Ishikawa (cell line): ENCODE data around the gene DYNLRB2.

Source experiments
- CEBPB ChIP-seq: IDR thresholded peaks from 2 replicates; pipeline ENCODE4 v1.6.1; 2012
- CREB1 ChIP-seq: IDR thresholded peaks from 2 replicates; pipeline ENCODE4 v1.6.1; 2012; ENCODE audit warnings: low read depth
- EGR1 ChIP-seq: IDR thresholded peaks from 2 replicates; pipeline ENCODE4 v1.6.1; 2012
- EP300 ChIP-seq: IDR thresholded peaks from 2 replicates; pipeline ENCODE4 v1.6.1; 2012; ENCODE audit warnings: borderline replicate concordance
- FOXM1 ChIP-seq: IDR thresholded peaks from 2 replicates; pipeline ENCODE4 v1.6.1; 2012; ENCODE audit warnings: low read depth, borderline replicate concordance
- MAX ChIP-seq: IDR thresholded peaks from 2 replicates; pipeline ENCODE4 v1.6.1; 2012
- NFIC ChIP-seq: IDR thresholded peaks from 2 replicates; pipeline ENCODE4 v1.6.1; 2012
- RAD21 ChIP-seq: IDR thresholded peaks from 2 replicates; pipeline ENCODE4 v1.6.1; 2012; ENCODE audit warnings: low read depth
- TAF1 ChIP-seq: IDR thresholded peaks from 2 replicates; pipeline ENCODE4 v1.6.1; 2012; ENCODE audit warnings: low read depth, mild to moderate bottlenecking
- TCF12 ChIP-seq: IDR thresholded peaks from 2 replicates; pipeline ENCODE4 v1.6.1; 2012; ENCODE audit warnings: low read depth
- TEAD4 ChIP-seq: IDR thresholded peaks from 2 replicates; pipeline ENCODE4 v1.6.1; 2012
- YY1 ChIP-seq: IDR thresholded peaks from 2 replicates; pipeline ENCODE4 v1.6.1; 2012; ENCODE audit warnings: low read depth
- ZBTB7A ChIP-seq: IDR thresholded peaks from 2 replicates; pipeline ENCODE4 v1.6.1; 2012; ENCODE audit warnings: low read depth
- TF ChIP-seq, protein P1 (sequence below): IDR thresholded peaks from 2 replicates; pipeline ENCODE4 v1.6.1; 2012; ENCODE audit warnings: low read depth, mild to moderate bottlenecking
- TF ChIP-seq, protein P2 (sequence below): IDR thresholded peaks from 2 replicates; pipeline ENCODE4 v1.6.1; 2012

Gene DYNLRB2

DNA sequence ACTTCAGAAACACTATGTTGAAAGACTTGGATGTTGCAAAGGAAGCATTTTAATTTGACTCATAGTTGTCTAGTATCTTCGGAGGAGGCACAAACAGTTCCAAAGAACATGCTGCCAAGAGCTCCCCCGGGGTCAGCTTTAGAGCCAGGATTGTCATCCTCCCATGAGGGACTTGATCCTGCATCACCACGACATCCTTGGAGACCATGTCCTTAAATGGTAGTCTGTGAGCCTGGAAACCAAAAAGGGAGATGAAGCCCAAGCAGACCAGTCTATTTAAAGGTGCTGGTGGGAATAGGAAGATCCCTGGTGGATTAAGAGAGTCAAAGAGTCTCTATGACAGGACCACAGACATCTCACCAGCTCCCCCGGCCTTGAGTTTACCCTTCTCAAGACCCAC, 33.3 kb upstream of the DYNLRB2 start:
- TF ChIP-seq RAD21, result no peak
- no peak for TF ChIP-seq MAX
- no peak for TF ChIP-seq TCF12
- no peak for TF ChIP-seq YY1
- TF ChIP-seq ZBTB7A, result no peak
- TF ChIP-seq NFIC, result no peak
- no peak for TF ChIP-seq TAF1
- TF ChIP-seq, protein P1, sequence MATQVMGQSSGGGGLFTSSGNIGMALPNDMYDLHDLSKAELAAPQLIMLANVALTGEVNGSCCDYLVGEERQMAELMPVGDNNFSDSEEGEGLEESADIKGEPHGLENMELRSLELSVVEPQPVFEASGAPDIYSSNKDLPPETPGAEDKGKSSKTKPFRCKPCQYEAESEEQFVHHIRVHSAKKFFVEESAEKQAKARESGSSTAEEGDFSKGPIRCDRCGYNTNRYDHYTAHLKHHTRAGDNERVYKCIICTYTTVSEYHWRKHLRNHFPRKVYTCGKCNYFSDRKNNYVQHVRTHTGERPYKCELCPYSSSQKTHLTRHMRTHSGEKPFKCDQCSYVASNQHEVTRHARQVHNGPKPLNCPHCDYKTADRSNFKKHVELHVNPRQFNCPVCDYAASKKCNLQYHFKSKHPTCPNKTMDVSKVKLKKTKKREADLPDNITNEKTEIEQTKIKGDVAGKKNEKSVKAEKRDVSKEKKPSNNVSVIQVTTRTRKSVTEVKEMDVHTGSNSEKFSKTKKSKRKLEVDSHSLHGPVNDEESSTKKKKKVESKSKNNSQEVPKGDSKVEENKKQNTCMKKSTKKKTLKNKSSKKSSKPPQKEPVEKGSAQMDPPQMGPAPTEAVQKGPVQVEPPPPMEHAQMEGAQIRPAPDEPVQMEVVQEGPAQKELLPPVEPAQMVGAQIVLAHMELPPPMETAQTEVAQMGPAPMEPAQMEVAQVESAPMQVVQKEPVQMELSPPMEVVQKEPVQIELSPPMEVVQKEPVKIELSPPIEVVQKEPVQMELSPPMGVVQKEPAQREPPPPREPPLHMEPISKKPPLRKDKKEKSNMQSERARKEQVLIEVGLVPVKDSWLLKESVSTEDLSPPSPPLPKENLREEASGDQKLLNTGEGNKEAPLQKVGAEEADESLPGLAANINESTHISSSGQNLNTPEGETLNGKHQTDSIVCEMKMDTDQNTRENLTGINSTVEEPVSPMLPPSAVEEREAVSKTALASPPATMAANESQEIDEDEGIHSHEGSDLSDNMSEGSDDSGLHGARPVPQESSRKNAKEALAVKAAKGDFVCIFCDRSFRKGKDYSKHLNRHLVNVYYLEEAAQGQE, result no peak
- TF ChIP-seq FOXM1, result no peak
- no peak for TF ChIP-seq EGR1

DNA sequence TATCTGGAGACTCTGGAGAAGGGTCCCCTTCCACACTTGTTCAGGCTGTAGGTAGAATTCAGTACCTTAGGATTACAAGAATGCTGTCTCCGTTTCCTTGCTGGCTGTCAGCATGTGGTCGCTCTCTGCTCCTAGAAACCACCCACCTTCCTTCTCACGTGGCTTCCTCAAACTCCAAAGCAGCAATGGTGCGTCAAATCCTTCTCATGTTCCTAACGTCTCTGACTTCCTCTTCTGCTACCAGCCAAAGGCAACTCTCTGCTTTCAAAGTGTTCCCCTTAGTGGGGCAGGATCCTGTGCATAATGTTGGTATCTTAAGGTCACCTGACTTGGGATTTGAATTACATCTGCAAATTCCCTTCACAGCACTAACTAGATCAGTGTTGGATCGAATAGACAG, 30.9 kb upstream of the DYNLRB2 start:
- TF ChIP-seq CREB1 (no peak), CEBPB (no peak), MAX (no peak), FOXM1 (no peak), TCF12 (no peak), EGR1 (no peak), EP300 (no peak), RAD21 (no peak), TEAD4 (no peak), ZBTB7A (no peak), YY1 (no peak), NFIC (no peak), TAF1 (no peak)
- TF ChIP-seq, protein P2, sequence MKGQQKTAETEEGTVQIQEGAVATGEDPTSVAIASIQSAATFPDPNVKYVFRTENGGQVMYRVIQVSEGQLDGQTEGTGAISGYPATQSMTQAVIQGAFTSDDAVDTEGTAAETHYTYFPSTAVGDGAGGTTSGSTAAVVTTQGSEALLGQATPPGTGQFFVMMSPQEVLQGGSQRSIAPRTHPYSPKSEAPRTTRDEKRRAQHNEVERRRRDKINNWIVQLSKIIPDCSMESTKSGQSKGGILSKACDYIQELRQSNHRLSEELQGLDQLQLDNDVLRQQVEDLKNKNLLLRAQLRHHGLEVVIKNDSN, result no peak
- TF ChIP-seq, protein P1, result no peak

GRCh38 chr16:80511824-80512592, 28.8 kb upstream of the DYNLRB2 start:
- TF ChIP-seq TEAD4, result no peak
- TF ChIP-seq YY1, result no peak
- TF ChIP-seq RAD21, result no peak
- TF ChIP-seq EGR1, result no peak
- TF ChIP-seq, protein P1, result no peak
- no peak for TF ChIP-seq TAF1
- no peak for TF ChIP-seq FOXM1
- no peak for TF ChIP-seq MAX
- TF ChIP-seq, protein P2, result no peak
- no peak for TF ChIP-seq TCF12
- TF ChIP-seq CEBPB, result no peak
- TF ChIP-seq NFIC, result no peak

GRCh38 chr16:80512593-80512853, 28.3 kb upstream of the DYNLRB2 start:
- TF ChIP-seq ZBTB7A, result no peak
- TF ChIP-seq YY1, result no peak
- TF ChIP-seq TEAD4, result no peak
- no peak for TF ChIP-seq CEBPB
- no peak for TF ChIP-seq MAX
- no peak for TF ChIP-seq NFIC
- no peak for TF ChIP-seq EP300
- TF ChIP-seq RAD21, result no peak
- TF ChIP-seq EGR1, result no peak
- no peak for TF ChIP-seq TAF1
- TF ChIP-seq CREB1, result no peak
- no peak for TF ChIP-seq FOXM1
- TF ChIP-seq, protein P1, result no peak
- TF ChIP-seq, protein P2, result no peak
- TF ChIP-seq TCF12, result no peak
